ENCODE results near the gene CPLANE1.

The CPLANE1 gene

GRCh38 chr5:37064442-37064841 is 184.7 kb downstream of the CPLANE1 start:
- no peak for DNase-seq (ENCODE audit: low spot score)

GRCh38 chr5:37063739-37064138 is 185.4 kb downstream of the CPLANE1 start:
- no peak for DNase-seq (ENCODE audit: low spot score)

- DNase-seq (ENCODE audit: low spot score), result no peak
Measured at GRCh38 chr5:37060030-37060429, 189.1 kb downstream of the CPLANE1 start.

- no peak for DNase-seq (ENCODE audit: low spot score)
Measured at GRCh38 chr5:37056762-37057161, 192.4 kb downstream of the CPLANE1 start.

All from CD4-positive, alpha-beta T cell treated with Interleukin-2 at 100 ng/mL for 4 hours (primary cell).